ENCODE data around the gene ITGAV. TPM values are rescaled to one million over a fixed set of nuclear protein-coding genes. Genes with fewer than 3 reads are reported as not detected.
A peak's percentile ranks its signal among the peaks of the same experiment; 100 is the strongest.

Gene ITGAV
- total RNA-seq = 10 to 100 TPM; 28.9 to 67.0 (median 52.1) TPM

DNA sequence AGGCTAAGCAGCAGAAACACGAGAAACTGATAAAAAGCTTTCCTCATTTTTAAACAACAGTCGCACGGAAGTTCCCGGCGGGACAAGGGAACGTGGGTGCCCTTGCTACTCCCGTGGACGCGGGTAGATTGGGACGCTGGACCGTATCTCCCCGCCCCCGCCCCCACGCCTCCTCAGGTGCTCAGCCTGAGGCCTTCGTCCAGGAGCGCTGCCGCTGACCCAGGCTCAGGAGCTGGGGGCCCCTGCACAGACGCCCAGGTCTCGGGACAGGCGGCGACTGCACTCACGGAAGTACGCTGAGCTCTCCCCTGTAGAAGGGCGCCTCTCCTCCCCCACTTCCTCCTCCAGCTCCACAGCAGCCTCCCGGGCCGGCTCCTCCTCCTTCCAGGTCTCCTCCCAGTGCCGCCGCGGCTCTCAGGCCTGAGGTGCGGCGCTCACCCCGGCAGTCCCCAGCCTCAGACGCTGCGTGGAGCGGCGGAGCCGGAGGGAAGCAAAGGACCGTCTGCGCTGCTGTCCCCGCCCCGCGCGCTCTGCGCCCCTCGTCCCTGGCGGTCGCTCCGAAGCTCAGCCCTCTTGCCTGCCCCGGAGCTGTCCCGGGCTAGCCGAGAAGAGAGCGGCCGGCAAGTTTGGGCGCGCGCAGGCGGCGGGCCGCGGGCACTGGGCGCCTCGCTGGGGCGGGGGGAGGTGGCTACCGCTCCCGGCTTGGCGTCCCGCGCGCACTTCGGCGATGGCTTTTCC is at the start of gene ITGAV:
TSS of gene ITGAV (plus strand) at position 445 of the 738 bp plus-strand sequence. CDS start at position 728, 283 bp downstream.
- H3K36me3 ChIP-seq = no peaks in the 10 kb centered on the region
- H3K4me1 ChIP-seq = peaks cover 6 to 30% (median 15%) of the 10 kb centered on the region in 4 donors
- peak; percentile 97 for TF ChIP-seq POLR2A (IDR thresholded peaks at IDR 0.05)
- TF ChIP-seq, protein P1, sequence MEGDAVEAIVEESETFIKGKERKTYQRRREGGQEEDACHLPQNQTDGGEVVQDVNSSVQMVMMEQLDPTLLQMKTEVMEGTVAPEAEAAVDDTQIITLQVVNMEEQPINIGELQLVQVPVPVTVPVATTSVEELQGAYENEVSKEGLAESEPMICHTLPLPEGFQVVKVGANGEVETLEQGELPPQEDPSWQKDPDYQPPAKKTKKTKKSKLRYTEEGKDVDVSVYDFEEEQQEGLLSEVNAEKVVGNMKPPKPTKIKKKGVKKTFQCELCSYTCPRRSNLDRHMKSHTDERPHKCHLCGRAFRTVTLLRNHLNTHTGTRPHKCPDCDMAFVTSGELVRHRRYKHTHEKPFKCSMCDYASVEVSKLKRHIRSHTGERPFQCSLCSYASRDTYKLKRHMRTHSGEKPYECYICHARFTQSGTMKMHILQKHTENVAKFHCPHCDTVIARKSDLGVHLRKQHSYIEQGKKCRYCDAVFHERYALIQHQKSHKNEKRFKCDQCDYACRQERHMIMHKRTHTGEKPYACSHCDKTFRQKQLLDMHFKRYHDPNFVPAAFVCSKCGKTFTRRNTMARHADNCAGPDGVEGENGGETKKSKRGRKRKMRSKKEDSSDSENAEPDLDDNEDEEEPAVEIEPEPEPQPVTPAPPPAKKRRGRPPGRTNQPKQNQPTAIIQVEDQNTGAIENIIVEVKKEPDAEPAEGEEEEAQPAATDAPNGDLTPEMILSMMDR (IDR thresholded peaks at IDR 0.05) = peak in 1 of 5 experiments; percentile 18
- TF ChIP-seq EP300 (IDR thresholded peaks at IDR 0.05; ENCODE audit: low read depth) = peak; percentile 18
- TF ChIP-seq POLR2AphosphoS5 (IDR thresholded peaks at IDR 0.05) = peak; percentile 92 to 97 (median 96)
- peak within 1 kb of the TSS; percentile 77 to 92 (median 86) for H3K4me3 ChIP-seq
- intact Hi-C loops (cut with DNase I; ENCODE audit: low total_unique reads) = no loop called here
- H3K27me3 ChIP-seq = no peaks in the 10 kb centered on the region
- DNase-seq = peak; percentile 95
- in situ Hi-C loops (cut with MboI; ENCODE audit: low pct_ligation_motif_present in 1 of 4, low pct_unique_long_range_greater_than_20kb in 1 of 4, low sequenced_read_pairs in 3 of 4) = no loop called here
- H3K27ac ChIP-seq = peak within 1 kb of the TSS; percentile 96
- 0% methylated on average over 41 of the region's 71 CpGs; no CpG with 5 or more reads in 1 of the 2 donors for WGBS, 2 donors (ENCODE audit: low coverage in 1 of 2)
- H3K9me3 ChIP-seq = no peaks in the 10 kb centered on the region

GRCh38 chr2:186540941-186541340 is 48.9 kb upstream of the ITGAV start:
- in situ Hi-C loops (cut with MboI; ENCODE audit: low pct_ligation_motif_present in 1 of 4, low pct_unique_long_range_greater_than_20kb in 1 of 4, low sequenced_read_pairs in 3 of 4) = no loop called here
- intact Hi-C loops (cut with DNase I; ENCODE audit: low total_unique reads) = no loop called here
- no peak for TF ChIP-seq POLR2AphosphoS5 (IDR thresholded peaks at IDR 0.05)
- no peak for TF ChIP-seq POLR2A (IDR thresholded peaks at IDR 0.05)
- no peak for TF ChIP-seq EP300 (IDR thresholded peaks at IDR 0.05; ENCODE audit: low read depth)
- TF ChIP-seq, protein P1 (IDR thresholded peaks at IDR 0.05) = no peak
- WGBS, 2 donors (ENCODE audit: low coverage in 1 of 2) = 78 to 87% methylated on average over 4 of the region's 4 CpGs
- H3K27ac ChIP-seq = no peak overlapping the region
- H3K4me1 ChIP-seq = peaks cover 0 to 18% (median 8%) of the 10 kb centered on the region in 4 donors
- H3K36me3 ChIP-seq = no peaks in the 10 kb centered on the region
- no peak for DNase-seq
- H3K9me3 ChIP-seq = no peaks in the 10 kb centered on the region
- no peak overlapping the region for H3K4me3 ChIP-seq
- no peaks in the 10 kb centered on the region for H3K27me3 ChIP-seq

DNA sequence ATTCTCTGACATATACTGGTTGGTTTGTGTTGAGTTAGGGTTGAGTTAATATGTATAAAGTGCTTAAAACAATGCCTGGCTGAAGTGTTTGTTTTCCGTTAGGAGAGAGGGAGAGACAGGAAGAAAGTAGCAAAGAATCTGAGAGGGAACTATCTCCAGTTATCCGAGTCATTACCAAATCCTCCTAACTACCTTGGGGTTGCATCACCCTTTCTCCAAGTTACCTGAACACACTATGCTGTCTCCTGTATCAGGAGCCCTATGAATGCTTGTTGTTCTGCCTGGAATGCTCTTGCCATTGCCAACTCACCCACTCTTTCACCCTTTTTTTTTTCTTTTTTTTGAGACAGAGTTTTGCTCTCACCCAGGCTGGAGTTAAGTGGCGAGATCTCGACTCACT is 47.9 kb upstream of the ITGAV start:
- Histone ChIP-seq H3K27ac (no peak overlapping the region), H3K4me1 (peaks cover 0 to 18% (median 8%) of the 10 kb centered on the region in 4 donors), H3K27me3 (no peaks in the 10 kb centered on the region), H3K36me3 (no peaks in the 10 kb centered on the region), H3K9me3 (no peaks in the 10 kb centered on the region), H3K4me3 (no peak overlapping the region)
- whole genome bisulfite sequencing, 2 donors (ENCODE audit: low coverage in 1 of 2) = 91 to 95% methylated on average over 4 of the region's 4 CpGs
- in situ Hi-C loops (cut with MboI; ENCODE audit: low pct_ligation_motif_present in 1 of 4, low pct_unique_long_range_greater_than_20kb in 1 of 4, low sequenced_read_pairs in 3 of 4) = no loop called here
- DNase-seq = no peak
- no peak for TF ChIP-seq EP300 (IDR thresholded peaks at IDR 0.05; ENCODE audit: low read depth)
- TF ChIP-seq POLR2A (IDR thresholded peaks at IDR 0.05) = no peak
- TF ChIP-seq, protein P1 (IDR thresholded peaks at IDR 0.05) = no peak
- intact Hi-C loops (cut with DNase I; ENCODE audit: low total_unique reads) = no loop called here

- H3K27ac ChIP-seq = peak overlapping the region; percentile 33 to 57 (median 52)
- in situ Hi-C loops (cut with MboI; ENCODE audit: low pct_ligation_motif_present in 1 of 4, low pct_unique_long_range_greater_than_20kb in 1 of 4, low sequenced_read_pairs in 3 of 4) = no loop called here
Observed at GRCh38 chr2:186543561-186544131, 46.2 kb upstream of the ITGAV start.

More at GRCh38 chr2:186543561-186544131, 46.2 kb upstream of the ITGAV start:
- no peak for DNase-seq
- WGBS, 2 donors (ENCODE audit: low coverage in 1 of 2) = 68 to 77% methylated on average over 3 of the region's 3 CpGs
- Histone ChIP-seq H3K4me3 (no peak overlapping the region), H3K4me1 (peaks cover 0 to 18% (median 8%) of the 10 kb centered on the region in 4 donors), H3K9me3 (no peaks in the 10 kb centered on the region), H3K36me3 (no peaks in the 10 kb centered on the region), H3K27me3 (no peaks in the 10 kb centered on the region)
- TF ChIP-seq POLR2AphosphoS5 (IDR thresholded peaks at IDR 0.05) (no peak), EP300 (IDR thresholded peaks at IDR 0.05; ENCODE audit: low read depth) (no peak), POLR2A (IDR thresholded peaks at IDR 0.05) (no peak)
- TF ChIP-seq, protein P1 (IDR thresholded peaks at IDR 0.05) = no peak
- intact Hi-C loops (cut with DNase I; ENCODE audit: low total_unique reads) = no loop called here
